ENCODE measurements around the gene SYPL1. TPM values are rescaled to one million over a fixed set of nuclear protein-coding genes. Genes with fewer than 3 reads are reported as not detected.
A peak's percentile ranks its signal among the peaks of the same experiment; 100 is the strongest.

Gene SYPL1
- total RNA-seq, 4 donors from 2014 or later, result 119 to 165 (median 132) TPM

DNA sequence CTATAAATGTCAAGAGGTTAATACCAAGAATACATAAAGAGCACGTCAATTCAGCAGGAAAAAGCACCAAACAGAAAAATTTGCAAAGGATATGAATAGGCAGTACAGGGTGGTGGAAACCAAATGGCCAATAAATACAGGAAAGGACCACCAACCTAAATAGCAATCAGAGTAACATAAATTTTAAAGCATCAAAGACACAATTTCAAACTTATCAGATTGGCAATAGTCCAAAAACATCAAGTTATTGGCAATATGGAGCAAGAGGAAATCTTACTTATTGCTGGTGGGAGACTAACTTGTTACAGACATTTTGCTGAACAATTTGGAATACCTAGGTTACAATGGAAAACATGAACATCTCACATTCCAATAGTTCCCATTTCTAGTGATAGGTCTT is 24.1 kb downstream of the SYPL1 start:
- Histone ChIP-seq H3K4me1 (no peaks in the 10 kb centered on the region), H3K36me3 (peaks cover 19 to 30% of the 10 kb centered on the region in 2 donors), H3K9me3 (no peaks in the 10 kb centered on the region), H3K4me3 (replicated peaks in 1 of 3) (no peak overlapping the region), H3K27me3 (no peaks in the 10 kb centered on the region), H3K27ac (no peak overlapping the region)
- TF ChIP-seq, protein P1, sequence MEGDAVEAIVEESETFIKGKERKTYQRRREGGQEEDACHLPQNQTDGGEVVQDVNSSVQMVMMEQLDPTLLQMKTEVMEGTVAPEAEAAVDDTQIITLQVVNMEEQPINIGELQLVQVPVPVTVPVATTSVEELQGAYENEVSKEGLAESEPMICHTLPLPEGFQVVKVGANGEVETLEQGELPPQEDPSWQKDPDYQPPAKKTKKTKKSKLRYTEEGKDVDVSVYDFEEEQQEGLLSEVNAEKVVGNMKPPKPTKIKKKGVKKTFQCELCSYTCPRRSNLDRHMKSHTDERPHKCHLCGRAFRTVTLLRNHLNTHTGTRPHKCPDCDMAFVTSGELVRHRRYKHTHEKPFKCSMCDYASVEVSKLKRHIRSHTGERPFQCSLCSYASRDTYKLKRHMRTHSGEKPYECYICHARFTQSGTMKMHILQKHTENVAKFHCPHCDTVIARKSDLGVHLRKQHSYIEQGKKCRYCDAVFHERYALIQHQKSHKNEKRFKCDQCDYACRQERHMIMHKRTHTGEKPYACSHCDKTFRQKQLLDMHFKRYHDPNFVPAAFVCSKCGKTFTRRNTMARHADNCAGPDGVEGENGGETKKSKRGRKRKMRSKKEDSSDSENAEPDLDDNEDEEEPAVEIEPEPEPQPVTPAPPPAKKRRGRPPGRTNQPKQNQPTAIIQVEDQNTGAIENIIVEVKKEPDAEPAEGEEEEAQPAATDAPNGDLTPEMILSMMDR (IDR thresholded peaks at IDR 0.05), result no peak
- TF ChIP-seq POLR2A (IDR thresholded peaks at IDR 0.05), result no peak
- 91 to 92% methylated on average over 1 of the region's 1 CpG for WGBS, 2 donors
- intact Hi-C loops (cut with DNase I), result no loop called here
- no peak for DNase-seq

DNA sequence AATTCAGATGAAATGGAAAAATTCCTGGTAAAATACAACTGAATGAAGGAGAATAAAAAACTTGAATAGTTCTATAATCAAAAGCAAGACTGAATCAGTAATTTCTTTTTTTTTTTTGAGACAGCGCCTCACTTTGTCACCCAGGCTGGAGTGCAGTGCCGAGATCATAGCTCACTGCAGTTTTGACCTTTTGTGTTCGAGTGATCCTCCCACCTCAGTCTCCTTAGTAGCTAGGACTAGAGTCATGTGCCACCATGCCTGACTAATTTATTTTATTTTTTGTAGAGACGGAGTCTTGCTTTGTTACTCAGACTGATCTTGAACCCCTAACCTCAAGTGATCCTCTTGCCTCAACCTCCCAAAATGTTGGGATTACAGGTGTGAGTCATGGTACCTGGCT is 26.1 kb downstream of the SYPL1 start:
- no peak for DNase-seq
- 95 to 96% methylated on average over 4 of the region's 4 CpGs for WGBS, 2 donors
- TF ChIP-seq, protein P1 (IDR thresholded peaks at IDR 0.05), result no peak
- no peak for TF ChIP-seq POLR2A (IDR thresholded peaks at IDR 0.05)

DNA sequence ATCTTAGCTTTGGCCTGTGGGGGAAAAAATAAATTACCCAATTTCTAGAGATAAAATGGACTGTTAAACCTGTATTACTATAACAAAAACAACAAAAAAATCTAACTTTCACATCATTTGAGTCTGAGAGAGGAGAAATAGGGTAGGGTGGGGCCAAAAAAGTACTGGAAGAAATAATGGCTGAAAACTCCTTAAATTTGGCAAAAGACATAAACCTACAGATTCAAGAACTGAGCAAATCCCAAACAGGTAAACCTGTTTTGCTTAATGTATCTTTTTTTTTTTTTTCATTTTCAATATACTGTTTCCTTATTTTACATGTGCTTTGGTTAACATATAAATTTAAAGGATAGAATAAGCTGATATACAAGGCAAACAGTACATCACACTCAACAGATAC is 27.1 kb downstream of the SYPL1 start:
- Histone ChIP-seq H3K27ac (no peak overlapping the region), H3K4me1 (peaks cover 0 to 8% of the 10 kb centered on the region in 2 donors), H3K36me3 (peaks cover 7 to 10% of the 10 kb centered on the region in 2 donors), H3K27me3 (no peaks in the 10 kb centered on the region), H3K9me3 (no peaks in the 10 kb centered on the region), H3K4me3 (replicated peaks in 1 of 3) (no peak overlapping the region)
- no peak for DNase-seq
- TF ChIP-seq, protein P1 (IDR thresholded peaks at IDR 0.05), result no peak
- no peak for TF ChIP-seq POLR2A (IDR thresholded peaks at IDR 0.05)
- intact Hi-C loops (cut with DNase I), result no loop called here

More for the DNA sequence above, 26.1 kb downstream of the SYPL1 start:
- Histone ChIP-seq H3K4me1 (peaks cover 0 to 5% of the 10 kb centered on the region in 2 donors), H3K36me3 (peaks cover 10 to 16% of the 10 kb centered on the region in 2 donors), H3K27ac (no peak overlapping the region), H3K9me3 (no peaks in the 10 kb centered on the region), H3K4me3 (replicated peaks in 1 of 3) (no peak overlapping the region), H3K27me3 (no peaks in the 10 kb centered on the region)
- intact Hi-C loops (cut with DNase I), result no loop called here

DNA sequence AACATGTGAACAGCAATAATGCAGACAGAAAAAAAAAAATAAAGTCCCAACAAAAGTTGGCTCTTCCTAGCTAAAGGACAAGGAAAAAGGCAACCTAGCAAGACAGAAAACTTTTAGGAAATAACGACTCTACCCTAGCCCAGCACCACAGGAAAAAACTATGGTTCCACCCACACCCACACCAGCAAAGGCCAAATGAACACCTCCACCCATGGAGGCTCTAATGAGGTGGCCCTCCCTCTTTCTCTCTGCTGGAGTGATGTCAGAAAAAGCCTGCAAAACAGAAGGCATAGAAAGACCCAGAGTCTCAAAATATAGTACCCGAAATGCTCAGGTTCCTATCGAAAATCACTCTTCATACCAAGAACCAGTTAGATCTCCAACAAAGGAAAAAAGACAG is 28.4 kb downstream of the SYPL1 start:
- no peaks in the 10 kb centered on the region for H3K9me3 ChIP-seq
- no peaks in the 10 kb centered on the region for H3K27me3 ChIP-seq
- peaks cover 3 to 11% of the 10 kb centered on the region in 2 donors for H3K4me1 ChIP-seq
- peaks cover 0 to 2% of the 10 kb centered on the region in 2 donors for H3K36me3 ChIP-seq
- DNase-seq, result no peak
- H3K4me3 ChIP-seq (replicated peaks in 1 of 3), result no peak overlapping the region
- intact Hi-C loops (cut with DNase I), result no loop called here
- TF ChIP-seq, protein P1 (IDR thresholded peaks at IDR 0.05), result no peak
- 79 to 89% methylated on average over 3 of the region's 3 CpGs for WGBS, 2 donors
- no peak overlapping the region for H3K27ac ChIP-seq

DNA sequence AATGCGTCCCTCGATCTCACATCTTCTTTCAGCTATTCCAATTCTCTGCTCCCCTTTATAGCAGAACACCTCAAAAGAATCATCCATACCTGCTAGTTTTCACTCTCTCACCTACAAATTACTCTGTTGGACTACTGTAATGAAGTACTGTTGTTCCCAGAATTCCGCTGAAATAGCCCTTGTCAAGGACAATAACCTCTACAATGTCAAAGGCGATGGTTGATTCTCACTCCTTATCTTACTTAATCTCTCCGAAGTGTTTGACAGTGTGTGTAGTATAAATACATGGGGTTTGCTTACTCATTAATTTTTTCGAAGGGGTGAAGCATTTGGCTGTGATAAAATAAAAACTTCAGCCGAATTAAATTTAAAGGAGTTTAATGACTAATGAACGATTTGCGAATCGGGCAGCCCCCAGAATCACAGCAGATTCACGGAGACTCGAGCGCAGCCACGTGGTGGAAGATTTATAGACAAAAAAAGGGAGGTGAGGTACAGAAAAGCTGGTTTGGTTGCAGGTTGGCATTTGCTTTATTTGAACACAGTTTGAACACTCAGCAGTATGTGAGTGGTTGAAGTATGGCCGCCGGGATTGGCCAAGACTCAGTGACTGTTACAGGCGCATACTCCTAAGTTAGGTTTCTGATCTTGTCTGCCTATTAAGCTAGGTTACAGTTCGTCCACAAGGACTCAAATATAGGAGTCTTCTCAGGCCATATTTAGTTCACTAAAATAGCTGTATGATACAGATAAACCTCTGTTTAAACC is 29.8 kb downstream of the SYPL1 start:
- no peak for DNase-seq
- H3K27ac ChIP-seq, result peak overlapping the region; percentile 0 to 51 (median 25)
- TF ChIP-seq, protein P1 (IDR thresholded peaks at IDR 0.05), result no peak
- no peak for TF ChIP-seq POLR2A (IDR thresholded peaks at IDR 0.05)
- H3K36me3 ChIP-seq, result no peaks in the 10 kb centered on the region
- intact Hi-C loops (cut with DNase I), result no loop called here
- H3K4me1 ChIP-seq, result peaks cover 3 to 11% of the 10 kb centered on the region in 2 donors
- no peaks in the 10 kb centered on the region for H3K9me3 ChIP-seq
- no peak overlapping the region for H3K4me3 ChIP-seq (replicated peaks in 1 of 3)
- H3K27me3 ChIP-seq, result no peaks in the 10 kb centered on the region
- WGBS, 2 donors, result 72 to 78% methylated on average over 18 of the region's 18 CpGs

All from thyroid gland (tissue), 4 donors.